ENCODE data around the gene TCERG1L.

- TF ChIP-seq POLR2A (IDR thresholded peaks at IDR 0.05), result no peak
- no peak for TF ChIP-seq EP300 (IDR thresholded peaks at IDR 0.05)
- no peak for TF ChIP-seq POLR2AphosphoS5 (IDR thresholded peaks at IDR 0.05)
Measured at GRCh38 chr10:131239450-131239849, 72.1 kb downstream of the TCERG1L start.

Measured in stomach (tissue), 4 donors.